HepG2 (cell line): ENCODE data around the gene EFL1.

Experiments used
- ADNP ChIP-seq: sonication (generic); formaldehyde crosslinking; IDR thresholded peaks from 2 replicates; pipeline ENCODE4 v1.4.0; 2020; ENCODE audit warnings: missing genetic modification reagents
- EZH2 ChIP-seq: conservative IDR thresholded peaks from 2 replicates; pipeline ENCODE4 v1.6.1; 2012; ENCODE audit warnings: mild to moderate bottlenecking, low read depth, low read length, moderate library complexity
- JUND ChIP-seq: sonication (generic); formaldehyde crosslinking; IDR thresholded peaks from 2 replicates; pipeline ENCODE4 v1.8.0; 2022; ENCODE audit warnings: mild to moderate bottlenecking, missing genetic modification reagents
- KAT8 ChIP-seq: IDR thresholded peaks from 2 replicates; pipeline ENCODE4 v1.6.1; 2016; ENCODE audit warnings: missing genetic modification reagents, missing compliant biosample characterization
- KDM1A ChIP-seq: IDR thresholded peaks from 2 replicates; pipeline ENCODE4 v1.6.1; 2016; ENCODE audit warnings: missing compliant biosample characterization
- NBN ChIP-seq: fragments of 450-650 bp; conservative IDR thresholded peaks from 2 replicates; pipeline ENCODE4 v1.6.1; 2017
- NR2F1 ChIP-seq, 2 experiments: fragments of 450-650 bp in 1 of 2; formaldehyde crosslinking in 1 of 2; IDR thresholded peaks; 2 replicates each; pipeline versions ENCODE4 v1.5.0 to v1.6.1; 2016 to 2020; ENCODE audit warnings: mild to moderate bottlenecking in 1 of 2, missing compliant biosample characterization in 1 of 2, missing genetic modification reagents in 1 of 2, moderate library complexity in 1 of 2
- SIN3B ChIP-seq: fragments of 150-350 bp; IDR thresholded peaks from 2 replicates; pipeline ENCODE4 v1.6.1; 2014; ENCODE audit warnings: low read length
- TOE1 ChIP-seq: sonication (generic); formaldehyde crosslinking; IDR thresholded peaks from 2 replicates; pipeline ENCODE4 v1.4.0; 2020; ENCODE audit warnings: mild to moderate bottlenecking, missing genetic modification reagents
- ZNF224 ChIP-seq: sonication (generic); formaldehyde crosslinking; IDR thresholded peaks from 2 replicates; pipeline ENCODE4 v1.5.0; 2020; ENCODE audit warnings: mild to moderate bottlenecking, missing genetic modification reagents
- ZNF501 ChIP-seq: sonication (generic); formaldehyde crosslinking; IDR thresholded peaks from 2 replicates; pipeline ENCODE4 v1.5.1; 2020; ENCODE audit warnings: mild to moderate bottlenecking, moderate library complexity, missing genetic modification reagents
- ZNF513 ChIP-seq: sonication (generic); formaldehyde crosslinking; conservative IDR thresholded peaks from 2 replicates; pipeline ENCODE4 v1.5.0; 2020; ENCODE audit warnings: missing genetic modification reagents

GRCh38 chr15:82297546-82297945 lies 35.0 kb upstream of the EFL1 start:
- TF ChIP-seq ZNF224 (CRISPR knock-in tag) (no peak), ADNP (no peak), KAT8 (CRISPR knock-in tag) (no peak), EZH2 (no peak), SIN3B (no peak), KDM1A (CRISPR knock-in tag) (no peak), JUND (no peak), NBN (no peak), ZNF501 (CRISPR knock-in tag) (no peak), NR2F1 (CRISPR knock-in tag; IDR thresholded peaks at IDR 0.05) (no peak), TOE1 (CRISPR knock-in tag) (no peak), ZNF513 (CRISPR knock-in tag) (no peak)
